PC-9 (cell line): Measurements from ENCODE around the gene OXSM. TPM values are rescaled to one million over a fixed set of nuclear protein-coding genes. Genes with fewer than 3 reads are reported as not detected.

Experiments
- BruUV-seq: library from RNA; stranded (reverse); fragments of 400-500 nt; replicated peaks from 2 replicates; lab custom pipeline; 2021; lab: Mats Ljungman, UMichigan
- CTCF ChIA-PET: fragments of 300-600 bp; sonication (Branson Sonifier 250); formaldehyde crosslinking; loops from one replicate; lab custom pipeline; 2022; ENCODE audit warnings: antibody characterized with exemption; lab: Charles Lee
- POLR2A ChIA-PET: fragments of 300-600 bp; sonication (Branson Sonifier 250); formaldehyde crosslinking; loops from one replicate; lab custom pipeline; 2022; ENCODE audit warnings: antibody characterized with exemption; ENCODE audit not compliant: unreplicated experiment; lab: Charles Lee
- DNase-seq, 2 experiments: peaks; one replicate each; pipeline versions ENCODE4 v3.0.0 to v3.0.0-alpha.2; 2015 to 2022; ENCODE audit warnings: mixed read lengths in 1 of 2
- H2AFZ ChIP-seq: fragments of 200-600 bp; sonication (generic); 2 replicates; pipeline ENCODE4 v1.8.1; 2017; ENCODE audit warnings: antibody characterized with exemption
- H3F3A ChIP-seq: fragments of 200-600 bp; sonication (generic); 2 replicates; pipeline ENCODE4 v1.8.1; 2017; ENCODE audit warnings: antibody characterized with exemption, mild to moderate bottlenecking, low read depth; ENCODE audit not compliant: insufficient read depth
- H3K27ac ChIP-seq: fragments of 200-600 bp; sonication (generic); 2 replicates; pipeline ENCODE4 v1.6.1; 2016; ENCODE audit warnings: mixed run types
- H3K27me3 ChIP-seq: fragments of 200-600 bp; sonication (generic); 2 replicates; pipeline ENCODE4 v1.6.1; 2016; ENCODE audit warnings: low read depth, mixed run types; ENCODE audit not compliant: insufficient read depth
- H3K36me3 ChIP-seq: fragments of 200-600 bp; sonication (generic); 2 replicates; pipeline ENCODE4 v1.6.1; 2016; ENCODE audit warnings: low read depth, mixed run types
- H3K4me1 ChIP-seq: fragments of 200-600 bp; sonication (generic); replicated peaks from 2 replicates; pipeline ENCODE4 v1.6.1; 2016; ENCODE audit warnings: mixed run types; ENCODE audit not compliant: insufficient read depth
- H3K4me2 ChIP-seq: fragments of 200-600 bp; sonication (generic); 2 replicates; pipeline ENCODE4 v1.6.1; 2017; ENCODE audit warnings: mixed run types
- H3K4me3 ChIP-seq: fragments of 200-600 bp; sonication (generic); 2 replicates; pipeline ENCODE4 v1.6.1; 2016; ENCODE audit warnings: mixed run types
- H3K79me2 ChIP-seq: fragments of 200-600 bp; sonication (generic); 2 replicates; pipeline ENCODE4 v1.6.1; 2017; ENCODE audit warnings: low read depth, mixed run types
- H3K9me2 ChIP-seq: fragments of 200-600 bp; sonication (generic); 2 replicates; pipeline ENCODE4 v1.8.1; 2017; ENCODE audit warnings: mild to moderate bottlenecking; ENCODE audit not compliant: insufficient read depth
- H3K9me3 ChIP-seq: fragments of 200-600 bp; sonication (generic); 2 replicates; pipeline ENCODE4 v1.8.1; 2016; ENCODE audit warnings: low read depth; ENCODE audit not compliant: insufficient read depth
- H4K20me1 ChIP-seq: fragments of 200-600 bp; sonication (generic); 2 replicates; pipeline ENCODE4 v1.8.1; 2017; ENCODE audit not compliant: insufficient read depth
- EZH2 ChIP-seq: fragments of 200-600 bp; sonication (generic); IDR thresholded peaks from 2 replicates; pipeline ENCODE4 v1.8.0; 2017; ENCODE audit warnings: antibody characterized with exemption, low read depth
- intact Hi-C: fragments of 100-400 bp; cut with micrococcal nuclease; formaldehyde crosslinking; loops from one replicate; pipeline ENCODE4 v1.10.0; 2022; ENCODE audit not compliant: unreplicated experiment
- total RNA-seq: library from RNA; stranded (reverse); gene quantifications from 2 replicates; pipeline ENCODE4 v1.2.3, GENCODE V29; 2021
- TF ChIP-seq, protein P1 (sequence below): fragments of 200-600 bp; sonication (generic); conservative IDR thresholded peaks from 2 replicates; pipeline ENCODE4 v1.6.1; 2017; ENCODE audit warnings: mixed run types, antibody characterized with exemption, mild to moderate bottlenecking, moderate library complexity

Gene OXSM
- total RNA-seq, 1 experiment from 2014 or later = 13.8 TPM

DNA sequence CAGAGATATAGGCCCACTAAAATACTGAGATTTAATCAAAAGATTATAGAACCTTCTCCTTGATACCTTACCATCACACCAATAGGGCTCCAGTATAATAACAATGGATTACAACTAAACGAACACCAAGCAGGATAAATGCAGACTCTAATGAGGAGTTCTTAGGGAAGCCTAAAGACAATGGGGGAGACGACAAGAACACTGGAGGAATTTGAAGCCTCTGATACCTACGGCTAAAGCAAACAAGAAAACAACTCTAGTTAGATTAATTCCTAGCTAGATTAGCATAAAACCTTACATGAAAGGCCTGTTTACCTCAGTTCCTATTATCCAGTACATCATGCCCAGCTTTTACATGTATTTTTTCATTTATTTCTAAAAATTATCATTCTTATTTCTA is 41.7 kb upstream of the OXSM start:
- no peak overlapping the region for H3K4me2 ChIP-seq
- BruUV-seq = no TSS peak
- no peak overlapping the region for H3K4me3 ChIP-seq
- no peak overlapping the region for H2AFZ ChIP-seq
- H3K36me3 ChIP-seq = peaks cover 13% of the 10 kb centered on the region
- TF ChIP-seq, protein P1, sequence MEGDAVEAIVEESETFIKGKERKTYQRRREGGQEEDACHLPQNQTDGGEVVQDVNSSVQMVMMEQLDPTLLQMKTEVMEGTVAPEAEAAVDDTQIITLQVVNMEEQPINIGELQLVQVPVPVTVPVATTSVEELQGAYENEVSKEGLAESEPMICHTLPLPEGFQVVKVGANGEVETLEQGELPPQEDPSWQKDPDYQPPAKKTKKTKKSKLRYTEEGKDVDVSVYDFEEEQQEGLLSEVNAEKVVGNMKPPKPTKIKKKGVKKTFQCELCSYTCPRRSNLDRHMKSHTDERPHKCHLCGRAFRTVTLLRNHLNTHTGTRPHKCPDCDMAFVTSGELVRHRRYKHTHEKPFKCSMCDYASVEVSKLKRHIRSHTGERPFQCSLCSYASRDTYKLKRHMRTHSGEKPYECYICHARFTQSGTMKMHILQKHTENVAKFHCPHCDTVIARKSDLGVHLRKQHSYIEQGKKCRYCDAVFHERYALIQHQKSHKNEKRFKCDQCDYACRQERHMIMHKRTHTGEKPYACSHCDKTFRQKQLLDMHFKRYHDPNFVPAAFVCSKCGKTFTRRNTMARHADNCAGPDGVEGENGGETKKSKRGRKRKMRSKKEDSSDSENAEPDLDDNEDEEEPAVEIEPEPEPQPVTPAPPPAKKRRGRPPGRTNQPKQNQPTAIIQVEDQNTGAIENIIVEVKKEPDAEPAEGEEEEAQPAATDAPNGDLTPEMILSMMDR = no peak
- no peak for TF ChIP-seq EZH2
- no peak for DNase-seq
- no peaks in the 10 kb centered on the region for H3K79me2 ChIP-seq
- ChIA-PET CTCF (no interaction called here), POLR2A (no interaction called here)
- no peak overlapping the region for H3K27ac ChIP-seq
- H3K4me1 ChIP-seq = peaks cover 7% of the 10 kb centered on the region
- H3K27me3 ChIP-seq = no peaks in the 10 kb centered on the region
- H3K9me3 ChIP-seq = no peaks in the 10 kb centered on the region
- no peaks in the 10 kb centered on the region for H3K9me2 ChIP-seq
- no peaks in the 10 kb centered on the region for H4K20me1 ChIP-seq
- intact Hi-C loops = no loop called here
- no peaks in the 10 kb centered on the region for H3F3A ChIP-seq

DNA sequence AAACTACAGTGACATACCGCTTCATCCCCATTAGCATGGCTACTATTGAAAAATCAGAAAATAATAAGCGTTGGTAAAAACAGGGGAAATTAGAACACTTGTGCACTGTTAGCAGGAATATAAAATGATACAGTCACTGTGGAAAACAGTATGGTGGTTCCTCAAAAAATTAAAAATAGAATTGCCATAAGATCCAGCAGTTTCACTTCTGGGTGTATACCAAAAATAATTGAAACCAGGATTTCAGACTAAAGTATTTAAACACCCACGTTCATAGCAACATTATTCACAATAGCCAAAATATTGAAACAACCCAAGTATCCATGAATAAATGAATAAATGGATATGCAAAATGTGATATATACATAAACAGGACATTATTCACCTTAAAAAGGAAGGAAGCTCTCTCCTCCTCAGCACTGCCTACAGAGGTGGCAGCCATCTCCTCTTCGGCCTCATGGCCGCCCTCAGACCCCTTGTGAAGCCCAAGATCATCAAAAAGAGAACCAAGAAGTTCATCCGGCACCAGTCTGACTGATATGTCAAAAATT is 40.8 kb upstream of the OXSM start:
- ChIA-PET CTCF (no interaction called here), POLR2A (no interaction called here)
- Histone ChIP-seq H3K4me2 (no peak overlapping the region), H3F3A (no peaks in the 10 kb centered on the region), H3K27ac (no peak overlapping the region), H3K9me2 (no peaks in the 10 kb centered on the region), H3K4me3 (no peak overlapping the region), H4K20me1 (no peaks in the 10 kb centered on the region), H3K27me3 (no peaks in the 10 kb centered on the region), H2AFZ (no peak overlapping the region), H3K4me1 (peaks cover 7% of the 10 kb centered on the region), H3K79me2 (no peaks in the 10 kb centered on the region), H3K36me3 (peaks cover 13% of the 10 kb centered on the region), H3K9me3 (no peaks in the 10 kb centered on the region)
- DNase-seq = no peak
- no TSS peak for BruUV-seq
- TF ChIP-seq, protein P1 = no peak
- no peak for TF ChIP-seq EZH2
- intact Hi-C loops = no loop called here

DNA sequence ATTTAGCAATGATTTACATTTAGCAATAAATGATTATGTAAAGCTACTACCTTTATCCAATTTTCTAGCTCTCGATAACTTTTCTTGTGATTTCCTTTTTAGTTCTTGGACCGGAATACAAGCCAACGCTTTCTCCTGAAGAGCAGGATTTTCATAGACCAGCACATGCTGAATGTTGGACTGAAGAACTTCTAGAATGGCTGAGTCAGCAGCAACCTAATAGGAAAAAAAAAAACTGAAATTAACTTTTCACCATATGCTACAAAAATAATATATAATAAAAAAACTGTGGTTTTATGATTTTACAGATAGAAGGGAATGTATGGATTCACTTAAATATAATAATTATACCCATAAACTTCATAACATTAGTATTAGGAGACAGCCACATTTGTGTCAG is 38.8 kb upstream of the OXSM start:
- Histone ChIP-seq H3K9me2 (no peaks in the 10 kb centered on the region), H3K27ac (no peak overlapping the region), H3K4me3 (no peak overlapping the region), H2AFZ (no peak overlapping the region), H3K4me1 (peaks cover 7% of the 10 kb centered on the region), H3F3A (no peaks in the 10 kb centered on the region), H3K4me2 (no peak overlapping the region), H3K9me3 (no peaks in the 10 kb centered on the region), H3K36me3 (peaks cover 13% of the 10 kb centered on the region), H4K20me1 (no peaks in the 10 kb centered on the region), H3K79me2 (no peaks in the 10 kb centered on the region), H3K27me3 (no peaks in the 10 kb centered on the region)
- intact Hi-C loops = no loop called here
- ChIA-PET CTCF (no interaction called here), POLR2A (no interaction called here)
- no peak for DNase-seq
- BruUV-seq = no TSS peak
- no peak for TF ChIP-seq EZH2
- TF ChIP-seq, protein P1 = no peak
